ENCODE data around the gene FAM193A.

GRCh38 chr4:2731907-2732317, 195.5 kb downstream of the FAM193A start:
- TF ChIP-seq ZFP30 (CRISPR knock-in tag; IDR thresholded peaks at IDR 0.05) = no peak
- TF ChIP-seq CREB5 (CRISPR knock-in tag; IDR thresholded peaks at IDR 0.05; ENCODE audit: low read depth) = no peak
- no peak for TF ChIP-seq ZFP3 (CRISPR knock-in tag; IDR thresholded peaks at IDR 0.05)
- no peak for TF ChIP-seq OSR1 (CRISPR knock-in tag; IDR thresholded peaks at IDR 0.05)
- no peak for TF ChIP-seq ZC3H10 (CRISPR knock-in tag; IDR thresholded peaks at IDR 0.05)
